Non-pigmented ciliary epithelial cell (primary cell): ENCODE results near the gene CHN1.

ENCODE experiments used
- DNase-seq: peaks from one replicate; pipeline ENCODE4 v3.0.0-alpha.2; 2010; ENCODE audit warnings: low read depth

CHN1 gene

DNA sequence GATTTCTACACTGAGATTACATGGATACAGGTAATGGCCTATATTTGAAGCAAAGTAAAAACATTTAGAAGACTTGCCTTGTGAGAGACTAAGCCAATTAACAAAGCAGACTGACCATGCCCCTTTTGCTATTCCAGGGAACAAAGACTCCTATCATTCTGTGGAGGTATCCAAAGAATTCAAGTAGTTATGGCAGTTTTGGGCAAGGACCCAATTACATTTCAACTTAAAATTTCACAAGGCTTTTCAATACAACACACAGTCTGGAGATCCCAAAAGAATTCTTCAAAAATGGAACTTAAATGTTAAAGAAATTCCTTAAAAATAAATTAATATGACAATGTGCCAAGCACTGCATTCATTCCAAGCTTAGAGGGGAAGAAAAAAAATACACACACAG is 131.7 kb downstream of the CHN1 start:
- no peak for DNase-seq

DNA sequence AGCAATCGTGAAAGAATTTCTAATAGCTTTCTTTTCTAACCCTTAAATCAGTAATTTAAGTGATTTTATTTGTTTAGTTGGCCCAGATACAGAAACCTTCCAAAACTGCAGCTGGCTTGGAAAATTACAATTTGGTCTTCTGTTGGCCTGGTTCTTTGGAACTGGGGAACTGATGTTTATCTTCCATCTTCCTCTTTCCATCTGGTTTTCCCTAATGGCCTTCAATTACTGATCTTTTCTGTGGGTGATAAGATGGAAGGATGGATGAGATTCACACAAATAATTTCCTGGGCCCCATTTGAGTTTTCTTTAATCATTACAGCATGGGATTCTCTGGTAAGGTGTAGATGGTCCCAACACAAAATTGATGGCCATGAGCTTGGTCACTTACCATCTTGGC is 134.4 kb downstream of the CHN1 start:
- DNase-seq: no peak

DNA sequence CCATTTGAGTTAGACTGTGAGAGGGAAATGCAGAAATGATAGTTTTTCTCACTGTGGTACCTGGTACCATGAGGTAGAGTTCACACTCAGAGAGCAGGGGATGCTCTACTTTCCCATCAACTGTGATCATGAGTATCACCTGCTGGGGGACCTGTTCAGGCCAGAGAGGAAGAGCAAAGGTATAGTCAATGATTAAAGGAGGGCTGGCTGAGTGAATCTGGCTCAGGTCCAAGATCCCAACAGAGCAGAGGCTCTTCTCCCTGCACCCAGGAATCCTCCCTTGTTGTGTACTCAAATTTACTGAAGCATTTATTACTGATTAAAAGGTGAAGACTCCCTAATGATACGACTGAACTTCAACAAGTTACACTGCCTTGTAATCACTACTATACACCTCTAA is 136.3 kb downstream of the CHN1 start:
- no peak for DNase-seq

DNA sequence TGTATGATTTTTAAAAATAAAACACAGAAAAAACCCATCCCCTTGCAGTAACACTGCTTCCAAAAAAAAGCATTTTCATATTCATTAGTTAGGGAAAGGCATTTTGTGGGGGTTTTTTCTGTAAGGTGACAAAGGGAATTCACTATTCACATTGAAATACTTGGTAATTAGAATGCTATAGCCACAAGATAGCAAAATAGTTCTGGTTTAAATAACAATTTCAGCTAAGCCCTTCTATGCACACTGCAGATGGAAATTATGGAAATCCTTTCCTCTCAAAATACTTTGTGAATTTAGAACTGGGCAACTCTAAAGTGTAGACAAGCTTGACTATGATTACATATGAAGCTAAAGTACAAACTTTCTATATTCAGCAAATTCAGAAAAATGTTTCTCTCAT is 138.8 kb downstream of the CHN1 start:
- DNase-seq: no peak

DNA sequence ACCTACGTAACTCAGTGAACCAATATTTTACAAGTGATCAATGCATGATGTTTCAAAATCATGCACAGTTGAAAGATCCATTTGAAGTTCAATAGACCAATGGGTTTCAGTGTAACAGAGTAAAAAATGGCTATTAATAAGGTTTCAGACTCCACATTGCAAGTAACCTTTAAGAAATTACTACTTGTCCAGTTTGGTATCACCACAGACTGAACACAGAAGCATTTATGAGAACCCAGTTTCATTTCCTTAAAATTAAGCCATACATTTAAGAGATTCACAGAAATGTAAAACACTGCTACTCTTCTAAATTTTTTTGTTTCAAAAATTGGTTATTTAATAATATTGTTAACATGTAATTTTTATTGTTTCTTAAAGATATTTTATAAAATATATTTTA is 142.0 kb downstream of the CHN1 start:
- no peak for DNase-seq

DNA sequence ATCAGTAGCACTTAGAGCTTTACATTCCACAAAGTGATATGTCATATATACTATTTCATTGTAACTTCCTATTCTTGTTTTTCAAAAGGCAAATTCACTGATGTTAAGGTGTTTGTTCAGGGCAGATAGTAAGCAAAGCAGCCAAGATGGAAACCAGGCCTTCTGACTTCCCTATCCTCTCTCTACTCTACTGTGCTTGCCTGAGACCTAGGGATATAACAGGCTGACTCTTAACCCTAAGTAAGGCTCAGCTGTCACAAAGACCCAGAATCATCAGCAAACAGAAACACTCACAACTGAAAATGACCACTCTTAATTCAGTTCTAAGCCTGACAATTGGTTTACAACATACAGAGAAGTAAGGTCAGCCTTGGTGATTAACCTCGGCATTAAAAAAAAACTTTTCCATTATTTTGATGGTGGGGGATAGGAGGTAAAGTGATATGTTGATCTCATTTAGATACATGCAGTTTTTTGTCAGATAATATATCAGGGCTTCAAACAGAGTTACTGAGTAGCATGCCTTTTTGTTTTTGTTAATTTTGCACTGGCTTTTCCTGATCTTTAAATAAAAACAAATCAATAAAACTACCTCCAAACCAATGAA is 145.5 kb downstream of the CHN1 start:
- DNase-seq: no peak

DNA sequence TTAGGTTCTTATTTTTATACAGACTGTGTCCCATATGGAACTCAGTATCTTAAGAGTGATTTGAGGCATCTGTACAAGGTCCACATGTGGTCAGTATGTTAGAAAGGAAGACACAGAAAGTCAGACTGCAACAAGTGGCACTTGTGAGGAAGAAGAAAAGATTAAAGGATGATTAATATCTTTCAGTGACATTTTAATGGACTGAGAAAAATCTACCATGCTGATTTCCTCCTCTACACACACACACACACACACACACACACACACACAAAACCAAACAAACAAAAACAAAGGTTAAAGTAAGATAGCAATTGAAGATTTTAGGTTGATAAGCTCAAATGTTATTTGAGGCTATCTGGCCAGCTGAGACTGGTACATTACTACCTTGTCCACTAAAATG is 146.4 kb downstream of the CHN1 start:
- no peak for DNase-seq

DNA sequence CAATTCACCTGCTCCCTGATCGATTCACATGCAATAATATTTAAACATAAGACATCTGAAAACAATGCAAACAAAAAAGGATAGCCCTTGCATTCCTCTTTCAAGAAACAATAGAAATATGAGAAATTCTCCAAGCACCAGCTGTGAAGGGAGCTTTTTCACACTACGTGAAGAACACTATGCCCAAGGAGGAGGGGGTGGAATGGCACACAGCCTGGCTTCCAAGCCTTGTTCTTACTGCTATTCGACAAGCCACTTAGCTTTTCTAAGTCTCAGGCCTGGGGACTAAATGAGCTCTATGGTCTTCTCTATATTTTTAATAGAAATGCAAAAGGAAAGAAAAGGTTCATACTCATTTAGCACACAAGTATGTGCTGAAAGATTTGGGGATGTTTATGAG is 148.7 kb downstream of the CHN1 start:
- no peak for DNase-seq

DNA sequence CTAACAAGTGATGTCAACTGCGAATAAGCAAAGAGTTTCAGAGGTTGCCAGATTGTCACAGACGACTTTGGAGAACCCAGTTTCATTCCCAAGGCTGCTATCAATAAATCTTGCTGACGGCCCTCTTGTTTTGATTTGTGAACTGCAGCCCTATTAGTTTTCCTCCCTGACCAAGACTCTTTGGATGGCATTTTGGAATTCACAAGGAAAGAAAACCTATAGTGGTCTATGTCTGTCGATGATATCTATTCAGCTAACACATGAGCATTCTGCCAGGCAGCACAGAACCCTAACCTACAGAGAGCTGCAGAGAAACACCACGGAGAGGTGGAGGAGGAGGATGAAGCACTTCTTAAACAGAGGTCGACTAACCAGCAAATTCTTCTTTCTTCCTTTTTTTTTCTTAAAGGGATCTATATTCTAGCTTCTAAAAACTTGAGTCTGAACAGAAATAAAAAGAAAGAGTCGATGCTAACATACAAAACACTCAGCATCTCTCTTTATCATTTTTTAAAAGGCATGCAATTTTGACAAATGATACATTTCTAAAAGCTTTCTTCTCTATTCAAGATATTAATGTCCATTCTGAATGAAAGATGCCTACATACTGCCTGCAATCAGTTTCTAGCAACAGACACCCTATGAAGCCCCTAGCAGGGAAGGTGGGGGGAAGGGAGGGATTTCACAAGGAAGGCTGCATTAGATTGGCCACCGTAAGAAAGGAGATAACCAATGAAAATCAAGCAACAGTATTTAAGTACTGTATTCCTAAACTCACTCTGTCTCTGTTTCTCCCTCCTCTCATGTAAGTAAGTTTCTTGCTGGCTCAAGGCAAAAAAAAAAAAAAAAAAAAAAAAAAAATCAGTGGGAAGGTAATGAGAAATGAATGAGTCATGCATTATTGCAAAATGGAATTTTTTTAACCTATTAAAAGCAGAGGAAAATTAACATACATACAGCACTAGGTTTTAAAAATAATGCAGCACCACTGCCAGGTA is 157.9 kb downstream of the CHN1 start:
- DNase-seq: peak; percentile 91

DNA sequence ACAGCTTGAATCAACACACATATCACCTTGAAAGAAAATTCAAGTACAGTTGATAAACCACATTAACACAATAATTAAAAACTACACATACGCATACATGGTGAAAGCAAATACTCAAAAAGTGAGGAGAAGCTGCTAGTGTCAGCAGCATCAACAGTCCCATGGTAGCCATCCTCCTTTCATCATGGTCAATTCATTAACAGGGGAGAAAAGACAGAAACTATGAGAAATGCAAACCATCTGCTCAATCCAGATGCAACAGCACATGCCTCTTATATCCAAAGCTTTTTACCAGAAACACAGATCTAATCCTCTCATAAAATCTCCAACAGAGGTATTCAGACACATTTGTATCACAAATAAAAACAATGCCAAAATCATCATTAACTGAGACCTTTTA is 159.0 kb downstream of the CHN1 start:
- DNase-seq: no peak

DNA sequence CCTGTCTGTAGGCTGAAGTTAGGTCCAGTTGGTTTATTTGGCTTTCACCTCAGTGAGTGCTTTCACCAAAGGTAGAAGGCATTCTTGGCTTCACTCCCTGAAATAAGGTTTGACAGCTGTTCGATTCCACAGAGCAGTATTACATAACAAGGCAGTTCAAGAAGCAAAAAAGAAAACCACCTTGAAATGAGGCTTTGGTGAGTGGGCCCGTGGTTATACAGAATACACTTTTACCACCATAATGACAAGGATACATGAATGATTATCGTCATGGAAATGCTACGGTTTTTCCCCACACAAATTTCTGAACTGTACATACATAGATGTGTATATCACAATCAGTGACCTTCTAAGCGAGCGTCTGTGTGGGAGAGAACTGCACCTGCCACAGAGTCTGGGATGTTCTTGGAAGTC is 160.9 kb downstream of the CHN1 start:
- DNase-seq: no peak

DNA sequence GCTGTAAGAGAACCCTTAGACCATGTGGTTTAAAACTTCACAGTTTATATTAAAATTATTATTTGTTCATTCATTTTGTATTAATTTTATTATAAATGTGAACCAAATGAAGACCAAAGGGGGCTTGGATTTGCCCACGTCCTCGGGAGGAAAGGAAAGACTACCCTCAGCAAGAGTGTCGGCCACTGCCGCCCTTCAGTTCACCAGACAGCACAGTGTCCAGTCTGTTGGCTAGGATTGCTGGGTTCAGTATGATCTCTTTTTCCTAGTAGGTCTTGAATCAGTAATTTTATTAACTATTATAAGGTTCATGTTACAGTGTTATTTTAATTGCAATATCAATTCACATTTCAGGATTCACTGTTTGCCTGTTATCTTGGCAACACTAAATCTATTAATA is 162.7 kb downstream of the CHN1 start:
- DNase-seq: no peak

DNA sequence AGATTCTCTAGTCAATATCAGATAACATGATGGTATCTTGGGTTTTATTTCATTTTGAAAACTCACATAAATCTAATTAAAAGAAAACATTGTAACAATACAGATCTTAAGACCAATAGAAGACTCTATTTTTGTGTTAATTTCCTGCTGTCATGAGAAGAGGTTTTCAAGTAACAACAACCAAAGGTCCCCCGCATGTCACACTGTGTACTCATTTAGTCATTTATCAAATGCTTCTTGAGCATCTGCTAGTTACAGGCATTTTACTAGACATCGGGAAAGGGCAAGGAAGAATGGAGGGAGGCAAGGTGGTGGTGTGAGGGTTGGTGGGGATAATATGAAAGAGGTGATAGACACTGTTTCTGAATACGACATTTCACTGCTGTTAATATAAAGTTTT is 163.2 kb downstream of the CHN1 start:
- no peak for DNase-seq

DNA sequence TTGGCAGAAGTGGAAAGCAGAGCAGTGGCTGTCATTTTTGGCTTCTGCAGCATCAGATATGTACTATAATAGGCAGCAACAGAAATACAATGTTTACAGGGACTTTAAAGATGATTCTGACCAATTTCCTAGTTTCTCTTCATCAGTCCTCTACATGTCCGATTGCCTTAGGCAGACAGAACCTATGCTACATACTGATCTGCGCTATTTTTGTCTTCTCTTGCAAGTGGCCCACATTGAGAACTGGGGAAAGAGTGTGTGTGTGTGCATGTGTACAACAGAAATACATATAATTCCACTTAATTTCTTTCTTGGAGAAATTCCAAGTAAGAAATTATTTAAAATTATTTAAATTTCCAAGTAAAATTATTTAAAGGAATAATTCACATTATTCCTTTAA is 163.8 kb downstream of the CHN1 start:
- DNase-seq: no peak

DNA sequence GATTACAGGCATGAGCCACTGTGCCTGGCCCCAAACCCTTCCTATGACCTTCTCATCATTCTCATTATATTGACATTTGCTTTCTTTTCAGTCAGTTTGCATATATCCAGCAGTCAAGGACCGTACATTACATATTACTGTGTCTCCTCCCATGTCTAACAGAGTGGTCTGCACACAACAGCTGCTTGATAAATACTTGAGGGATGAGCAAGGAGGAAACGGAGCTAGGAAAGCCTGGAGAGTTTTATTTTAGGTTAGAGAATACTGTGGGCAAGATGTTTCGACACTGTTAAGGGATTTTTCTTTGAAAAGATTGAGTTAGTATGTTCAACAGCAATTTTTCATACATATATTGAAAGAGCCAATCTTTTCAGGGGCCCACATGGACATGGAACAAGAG is 164.7 kb downstream of the CHN1 start:
- DNase-seq: peak; percentile 60

DNA sequence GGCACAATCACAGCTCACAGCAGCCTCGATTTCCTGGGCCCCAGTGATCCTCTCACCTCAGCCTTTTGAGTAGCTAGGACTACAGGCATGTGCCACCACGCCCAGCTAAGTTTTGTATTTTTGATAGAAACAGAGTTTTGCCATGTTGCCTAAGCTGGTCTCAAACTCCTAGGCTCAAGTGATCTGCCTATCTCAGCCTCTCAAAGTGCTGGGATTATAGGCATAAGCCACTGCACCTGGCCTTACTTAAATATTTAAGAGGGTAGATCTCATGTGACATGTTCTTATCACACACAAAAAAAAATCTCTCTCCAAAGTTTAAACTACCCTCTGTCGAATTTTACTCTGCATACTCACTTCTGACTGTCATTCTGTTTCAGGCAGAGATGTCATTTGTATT is 165.5 kb downstream of the CHN1 start:
- DNase-seq: no peak

DNA sequence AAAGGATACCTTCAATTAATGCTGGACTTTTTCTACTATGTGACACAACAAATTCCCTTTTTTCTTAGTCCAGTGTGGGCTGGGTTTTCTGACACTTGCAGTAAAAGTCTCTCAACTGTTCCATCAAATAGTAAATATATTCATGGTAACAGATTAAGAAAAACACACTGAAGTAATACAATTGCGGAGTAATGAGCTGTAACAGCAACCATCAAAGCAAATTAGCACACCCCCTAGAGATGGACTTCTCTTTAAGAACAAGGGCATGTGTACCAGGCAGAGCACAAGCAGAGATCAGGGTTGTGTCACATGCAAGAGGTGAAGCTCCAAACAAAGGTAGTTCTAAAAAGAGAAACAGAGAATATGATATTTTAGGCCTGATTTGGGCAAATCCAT is 168.2 kb downstream of the CHN1 start:
- DNase-seq: no peak

DNA sequence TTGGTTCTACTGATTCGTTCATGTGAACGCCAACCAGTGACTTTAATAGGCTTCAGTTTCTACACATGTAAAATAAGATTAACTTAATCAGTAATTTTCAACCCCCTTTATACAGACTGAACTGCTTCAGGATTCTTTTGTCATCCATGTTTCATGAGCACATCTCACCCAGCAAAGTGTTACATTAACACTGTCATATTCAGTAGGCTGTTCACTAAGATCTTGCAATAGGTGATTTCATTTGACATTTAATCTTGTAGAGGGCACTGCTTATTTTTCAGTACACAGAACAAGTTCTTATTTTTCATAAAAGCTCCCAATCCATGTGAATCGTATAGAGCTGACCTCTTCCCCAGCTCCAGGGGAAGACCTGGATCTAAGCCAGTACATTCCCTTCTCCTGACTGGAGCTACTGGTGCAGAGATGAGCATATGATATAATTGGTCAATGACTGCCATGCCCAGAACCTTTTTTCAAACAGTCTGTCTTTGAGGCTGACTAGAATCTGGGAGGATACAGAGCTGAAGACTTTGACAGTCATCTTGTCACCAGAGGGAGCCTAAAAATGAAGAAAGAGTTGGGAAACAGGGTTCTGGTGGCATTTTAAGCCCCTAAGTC is 168.7 kb downstream of the CHN1 start:
- peak; percentile 94 for DNase-seq

DNA sequence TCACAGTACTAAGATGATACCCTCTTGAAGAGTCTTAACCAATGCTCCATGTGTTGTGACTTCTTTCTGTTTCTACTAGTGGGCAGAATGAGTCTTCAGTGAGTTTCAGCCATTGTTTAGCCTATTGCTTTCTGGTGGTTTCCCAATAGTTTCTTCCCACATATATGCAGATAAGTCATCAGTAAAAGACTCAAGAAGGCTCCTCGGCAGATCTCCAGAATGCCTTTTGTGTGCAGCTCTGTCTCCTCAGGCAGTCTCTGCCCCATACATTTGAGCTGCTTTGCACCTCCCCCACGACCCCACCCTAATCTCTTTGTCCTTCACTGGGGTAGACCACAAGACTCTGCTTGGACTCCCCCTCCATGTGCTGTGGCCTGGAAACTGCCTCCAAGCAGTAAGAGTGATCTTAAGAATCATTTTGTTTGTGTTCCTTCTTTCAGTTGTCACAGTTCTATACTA is 169.4 kb downstream of the CHN1 start:
- DNase-seq: peak; percentile 89

DNA sequence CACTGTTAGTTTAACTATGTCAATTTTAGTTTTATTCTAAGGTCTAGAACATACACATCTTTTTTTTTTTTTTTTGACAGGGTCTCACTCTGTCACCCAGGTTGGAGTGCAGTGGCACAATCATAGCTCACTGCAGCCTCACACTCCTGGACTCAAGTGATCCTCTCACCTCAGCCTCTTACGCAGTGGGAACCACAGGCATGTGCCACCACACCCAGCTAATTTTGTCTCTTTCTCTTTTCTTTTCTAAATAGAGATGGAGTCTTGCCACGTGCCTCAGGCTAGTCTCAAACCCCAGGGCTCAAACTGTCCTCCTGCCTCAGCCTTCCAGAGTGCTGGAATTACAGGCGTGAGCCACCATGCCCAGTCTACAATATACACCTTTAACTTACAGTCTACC is 171.4 kb downstream of the CHN1 start:
- DNase-seq: no peak

DNA sequence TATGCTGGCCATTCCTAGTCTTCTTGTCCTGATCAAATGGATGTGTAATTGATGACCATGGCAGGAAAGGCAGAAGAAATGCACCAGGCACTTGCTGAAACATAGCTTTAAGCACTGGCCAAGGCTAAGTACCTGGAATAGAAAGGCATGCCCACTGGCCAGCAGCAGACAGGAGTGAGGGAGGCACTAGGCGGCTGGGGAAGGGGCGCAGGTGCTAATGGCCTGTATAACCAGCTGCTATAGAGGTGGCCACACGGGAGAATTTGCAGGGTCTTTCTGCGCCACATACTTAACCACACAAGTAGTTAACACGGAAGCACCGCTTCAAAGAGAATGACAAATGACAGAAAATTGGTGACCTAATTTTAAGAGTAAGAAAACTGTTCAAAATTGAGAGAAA is 174.6 kb downstream of the CHN1 start:
- no peak for DNase-seq

DNA sequence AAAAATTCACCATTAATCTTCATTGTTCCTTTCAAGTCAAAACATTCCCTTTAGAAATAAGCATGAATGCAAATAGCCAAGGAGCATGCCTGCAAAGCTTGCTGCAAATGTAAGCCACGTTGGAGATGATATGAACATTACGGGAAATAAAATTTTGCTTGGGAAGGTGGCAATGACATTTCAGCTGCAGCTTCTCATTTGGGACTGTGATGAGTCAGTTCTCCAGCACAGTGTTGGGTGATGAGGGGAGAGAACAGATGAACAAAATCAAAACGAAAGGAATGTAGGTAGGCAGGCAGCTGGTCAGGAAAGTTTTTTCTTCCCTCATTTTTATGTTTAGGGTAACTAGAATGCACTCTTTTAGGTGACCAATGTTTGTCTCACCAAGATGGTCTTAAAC is 175.6 kb downstream of the CHN1 start:
- DNase-seq: no peak
